ENCODE results near the gene CIAO3.
A peak's percentile ranks its signal among the peaks of the same experiment; 100 is the strongest.

CIAO3 gene

GRCh38 chr16:711548-712320, 29.1 kb downstream of the CIAO3 start (continued):
- TF ChIP-seq ZNF148 (tag by site-specific recombination; IDR thresholded peaks at IDR 0.05; ENCODE audit: borderline replicate concordance): no peak
- TF ChIP-seq ZNF645 (tag by site-specific recombination; IDR thresholded peaks at IDR 0.05): no peak
- 0 out of 2 replicates have a peak, but pooled peaks have one; percentile 5 for TF ChIP-seq SP2 (tag by site-specific recombination; IDR thresholded peaks at IDR 0.05)
- TF ChIP-seq ZBTB10 (tag by site-specific recombination; IDR thresholded peaks at IDR 0.05): no peak
- no peak for TF ChIP-seq YY1 (tag by site-specific recombination; IDR thresholded peaks at IDR 0.05)
- 0 out of 2 replicates have a peak, but pooled peaks have one; percentile 43 for TF ChIP-seq ZNF2 (tag by site-specific recombination; IDR thresholded peaks at IDR 0.05)
- no peak for TF ChIP-seq ZNF560 (tag by site-specific recombination; IDR thresholded peaks at IDR 0.05; ENCODE audit: borderline replicate concordance)
- no peak for TF ChIP-seq ZNF174 (tag by site-specific recombination; IDR thresholded peaks at IDR 0.05)
- no peak for TF ChIP-seq ZFHX2 (tag by site-specific recombination; conservative IDR thresholded peaks at IDR 0.05)
- peak; percentile 10; the same call in 1 of the 2 replicates for TF ChIP-seq SP7 (tag by site-specific recombination; IDR thresholded peaks at IDR 0.05)
- no peak for TF ChIP-seq ZBTB17 (tag by site-specific recombination; IDR thresholded peaks at IDR 0.05)
- peak; percentile 15 for TF ChIP-seq ZBTB26 (tag by site-specific recombination; optimal IDR thresholded peaks at IDR 0.05)
- TF ChIP-seq ZNF114 (tag by site-specific recombination; IDR thresholded peaks at IDR 0.05): no peak
- peak; percentile 45; the same call in 1 of the 2 replicates for TF ChIP-seq KLF17 (tag by site-specific recombination; IDR thresholded peaks at IDR 0.05)
- no peak for TF ChIP-seq ZNF639 (tag by site-specific recombination; IDR thresholded peaks at IDR 0.05)
- no peak for TF ChIP-seq ZFP3 (tag by site-specific recombination; IDR thresholded peaks at IDR 0.05; ENCODE audit: low read depth)
- no peak for TF ChIP-seq ZNF302 (tag by site-specific recombination; IDR thresholded peaks at IDR 0.05; ENCODE audit: low read depth)
- no peak for TF ChIP-seq PRDM6 (tag by site-specific recombination; IDR thresholded peaks at IDR 0.05)
- no peak for TF ChIP-seq PRDM2 (tag by site-specific recombination; IDR thresholded peaks at IDR 0.05; ENCODE audit: borderline replicate concordance)
- TF ChIP-seq ZNF768 (tag by site-specific recombination; IDR thresholded peaks at IDR 0.05): peak; percentile 10; the same call in 1 of the 2 replicates
